COR-L47 (cell line): Measurements from ENCODE around the gene IFIH1.

Source experiments
- DNase-seq: peaks from one replicate; lab custom pipeline; 2025; lab: John Stamatoyannopoulos, UW

IFIH1 gene

DNA sequence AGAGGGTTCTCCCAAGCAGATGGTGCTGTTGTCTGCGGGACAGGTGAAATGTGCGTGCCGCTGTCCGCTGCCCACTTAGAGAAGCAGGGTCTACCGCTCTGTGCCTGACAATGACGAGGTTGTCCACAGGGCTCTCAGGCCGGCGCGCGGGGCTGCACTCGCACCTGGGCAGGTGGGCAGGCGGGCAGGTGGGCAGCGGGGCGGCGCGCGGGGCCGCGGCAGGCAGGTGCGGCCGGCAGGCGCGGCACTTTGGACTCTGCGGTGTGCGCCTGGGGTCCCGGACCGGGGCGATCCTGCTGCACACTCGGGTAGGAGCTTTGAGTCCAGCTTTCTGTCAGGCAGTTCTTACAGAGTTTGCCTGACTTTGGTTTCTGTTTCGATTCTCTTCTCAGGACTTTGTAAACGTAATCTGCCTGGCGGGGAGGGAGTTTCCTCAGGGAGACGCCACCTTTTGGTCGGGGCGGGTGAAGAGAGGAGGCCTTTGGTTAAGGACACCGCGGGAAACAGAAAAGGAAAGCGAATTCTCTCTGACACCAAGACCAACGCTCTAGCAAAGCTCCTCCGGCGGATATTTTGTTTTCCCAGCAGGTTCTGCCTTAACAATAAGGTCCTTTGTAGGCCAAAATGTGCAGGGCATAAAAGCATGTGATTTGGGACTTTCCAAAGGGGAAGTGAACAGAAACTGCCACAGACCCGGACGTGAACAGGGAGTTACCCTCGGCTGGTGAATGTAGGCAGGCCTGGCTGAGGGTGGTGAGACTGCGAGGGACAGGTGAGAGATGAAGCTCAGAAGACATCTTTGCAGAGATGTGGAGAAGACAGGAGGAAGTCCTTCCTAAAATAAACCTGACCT lies at the start of gene IFIH1:
Gene IFIH1, minus strand, starts transcription at position 357 of the 853 bp plus-strand sequence. CDS start 377 bp downstream, outside the sequence.
- peak; percentile 82 for DNase-seq

DNA sequence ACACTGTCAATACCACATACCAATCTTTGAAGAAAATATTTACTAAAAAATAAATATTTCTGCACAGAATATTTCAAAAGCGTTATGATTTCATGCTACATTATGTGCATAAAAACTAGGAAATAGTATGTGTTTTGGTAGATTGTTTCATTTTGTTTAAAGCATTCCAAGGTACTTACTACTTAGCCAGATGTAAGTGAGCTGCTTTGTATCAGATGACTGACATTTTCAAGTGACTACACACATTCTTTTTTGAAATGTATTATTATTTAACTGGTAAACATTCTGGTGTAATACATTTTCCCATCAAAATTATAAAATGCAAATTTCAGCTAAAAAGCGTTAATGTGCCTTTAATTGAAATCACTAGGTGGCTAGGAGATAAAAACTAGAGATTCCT lies 46.9 kb upstream of the IFIH1 start:
- DNase-seq: no peak

DNA sequence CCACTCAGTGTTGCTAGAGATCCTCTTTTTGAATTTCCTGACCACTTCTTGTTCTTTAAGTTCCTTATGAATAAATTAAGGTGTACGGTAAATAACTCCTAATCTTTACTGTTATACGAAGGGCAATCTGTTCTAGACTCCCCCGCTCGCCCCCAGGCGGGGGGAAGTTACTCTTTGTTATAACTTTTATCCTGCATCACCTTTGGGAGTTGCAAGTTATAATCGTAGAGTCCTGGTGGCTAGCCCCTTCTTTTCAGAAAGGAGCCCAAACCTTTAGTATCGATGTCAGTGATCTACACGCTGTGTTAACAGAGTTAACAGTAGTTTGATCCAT lies 26.1 kb upstream of the IFIH1 start:
- DNase-seq: no peak

DNA sequence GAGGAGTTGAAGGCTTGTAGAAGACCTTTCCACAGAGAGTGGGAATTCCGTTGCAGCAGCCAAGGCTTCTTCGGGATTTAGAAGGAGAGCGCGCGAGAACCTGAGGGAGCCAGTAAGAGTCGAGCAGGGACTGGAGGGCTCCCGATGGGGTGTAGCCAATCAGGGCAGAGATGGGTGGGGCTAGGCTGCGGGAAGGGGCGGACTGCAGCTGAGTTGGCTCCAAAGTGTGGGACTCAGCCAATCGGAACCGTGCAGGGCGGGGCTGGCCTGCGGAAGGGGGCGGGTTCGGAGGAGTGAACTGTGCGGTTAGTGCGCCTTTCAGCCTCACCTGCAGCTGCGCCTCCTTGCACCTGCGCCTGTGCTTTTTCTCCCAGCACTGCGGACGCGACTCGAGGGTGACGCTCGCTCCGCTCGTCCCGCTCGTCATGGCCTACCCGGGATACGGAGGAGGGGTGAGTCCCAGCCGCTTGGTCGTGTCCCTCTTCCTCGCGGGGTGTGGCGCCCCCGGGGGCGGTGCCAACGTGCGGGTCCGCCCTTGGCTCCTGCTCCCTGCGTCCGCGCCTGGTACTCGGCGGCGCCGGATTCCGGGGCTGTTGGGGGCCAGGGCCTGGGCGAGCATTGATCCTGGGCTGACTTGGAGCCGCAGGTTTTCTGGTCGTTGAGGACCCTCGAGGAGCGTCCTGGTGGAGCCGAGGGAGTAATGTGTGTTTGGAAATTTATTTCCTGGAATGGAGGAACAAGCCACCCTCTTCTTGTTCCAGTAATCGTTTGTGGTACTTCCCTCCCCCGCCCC lies 25.5 kb upstream of the IFIH1 start, which contains the start of gene GCA:
Gene GCA, plus strand, starts transcription at position 309 of the 793 bp plus-strand sequence. Its CDS starts 117 bp downstream, at position 426.
- peak; percentile 90 for DNase-seq

DNA sequence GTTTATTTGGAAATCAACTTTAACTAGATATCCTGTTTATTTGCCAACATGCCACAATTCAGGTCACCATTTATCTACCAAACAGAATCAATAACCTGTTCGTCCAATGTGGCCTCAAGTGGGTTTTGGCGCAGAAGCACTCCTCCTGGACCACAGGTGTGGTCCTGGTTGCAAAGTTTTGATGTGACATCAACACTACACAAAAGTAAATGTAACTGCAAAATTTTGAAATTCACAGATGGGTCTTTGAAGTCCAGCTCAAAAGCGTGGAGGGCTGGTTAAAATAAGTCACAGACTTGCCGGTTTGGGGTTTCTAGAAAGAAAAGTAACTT lies 25.0 kb upstream of the IFIH1 start:
- no peak for DNase-seq

DNA sequence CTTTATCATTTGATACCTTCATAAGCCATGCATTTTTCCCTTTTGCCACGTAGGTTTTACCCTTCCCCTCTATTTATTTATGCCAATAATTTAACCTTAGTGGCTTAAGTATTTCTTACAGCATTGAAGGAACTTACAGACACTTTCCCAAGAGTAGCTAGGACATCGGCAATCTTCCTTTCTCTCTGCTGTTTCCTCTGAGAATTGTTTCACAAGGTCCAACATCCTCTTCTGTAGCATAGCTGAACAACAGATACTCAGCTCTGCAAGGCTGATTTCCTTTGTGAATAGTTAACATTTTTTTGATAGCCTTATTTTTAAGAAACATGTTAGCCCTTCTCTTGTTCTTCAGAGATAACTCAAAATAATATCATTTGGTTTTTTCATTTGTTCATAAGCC lies 24.4 kb upstream of the IFIH1 start:
- DNase-seq: no peak

DNA sequence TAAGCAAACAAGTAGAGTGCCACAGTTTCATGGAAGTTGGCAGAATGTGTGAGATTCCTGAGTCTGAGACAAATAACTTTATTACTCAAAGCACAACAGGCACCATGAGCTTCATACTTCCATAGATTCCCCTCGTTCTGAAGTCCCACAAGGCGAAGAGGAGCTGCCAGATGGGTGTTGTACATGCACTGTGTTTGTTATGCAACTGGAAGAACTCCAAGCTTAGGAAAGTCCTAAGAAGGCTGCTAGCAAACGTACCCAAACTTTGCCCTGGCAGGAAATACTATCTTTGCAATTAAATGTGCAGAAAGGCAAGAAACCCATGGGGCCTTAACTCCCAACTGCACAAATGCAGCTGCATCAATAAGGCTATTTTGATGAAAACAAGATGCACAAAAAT lies 23.8 kb upstream of the IFIH1 start:
- no peak for DNase-seq

DNA sequence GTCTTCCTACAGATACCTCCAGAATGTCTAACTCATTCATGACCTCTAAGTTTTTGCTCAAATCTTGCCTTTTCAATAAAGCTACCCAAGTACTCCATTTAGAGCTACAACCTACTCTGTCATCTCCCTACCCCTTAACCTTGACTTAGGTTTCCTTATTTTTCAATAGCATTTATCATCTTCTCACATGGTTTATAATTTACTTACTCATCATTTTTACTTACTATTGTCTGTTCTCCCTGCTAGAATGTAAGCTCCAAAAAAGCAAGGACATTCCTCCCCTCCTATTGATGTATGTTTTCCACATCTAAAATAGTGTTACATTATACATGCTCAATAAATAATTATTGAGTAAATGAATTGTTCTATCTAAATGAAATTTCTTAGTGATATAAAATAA lies 22.3 kb upstream of the IFIH1 start:
- DNase-seq: no peak

DNA sequence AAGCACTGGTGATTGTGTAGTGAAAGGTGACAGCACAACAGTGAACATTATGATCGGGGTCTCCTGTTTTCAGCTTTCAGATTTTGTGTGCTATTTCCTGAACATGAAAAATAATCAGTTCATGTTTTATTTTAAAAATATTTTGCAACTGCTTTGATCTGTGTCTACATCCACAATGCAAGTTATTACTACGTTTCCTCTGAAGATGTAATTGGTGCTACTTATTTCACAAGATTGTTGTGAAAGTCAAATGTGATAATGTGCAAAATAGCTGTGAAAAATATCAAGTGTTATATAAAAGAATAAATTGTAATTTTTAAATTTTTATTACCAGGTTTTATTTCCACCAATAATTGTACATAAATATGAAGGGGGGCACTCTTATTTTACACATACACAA lies 19.4 kb upstream of the IFIH1 start:
- DNase-seq: no peak

DNA sequence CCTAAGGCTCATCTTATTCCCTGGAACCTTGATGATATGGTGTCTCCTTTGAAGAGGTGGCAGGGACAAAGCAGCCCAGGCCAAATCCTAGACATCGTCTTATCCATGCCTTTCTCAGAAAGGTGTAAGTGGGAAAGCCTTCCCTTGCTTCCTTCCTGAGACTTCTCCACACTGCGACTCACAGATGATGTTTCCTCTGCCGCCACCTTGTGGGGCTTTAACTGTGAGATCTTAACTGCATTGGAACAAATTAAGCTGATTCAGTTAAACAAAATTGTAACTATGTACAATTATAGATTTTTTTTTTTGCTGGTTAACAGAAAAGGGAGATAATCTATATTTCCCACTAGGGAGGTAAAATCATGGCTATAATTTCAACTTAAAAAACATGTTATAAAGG lies 15.5 kb upstream of the IFIH1 start:
- peak; percentile 36 for DNase-seq

DNA sequence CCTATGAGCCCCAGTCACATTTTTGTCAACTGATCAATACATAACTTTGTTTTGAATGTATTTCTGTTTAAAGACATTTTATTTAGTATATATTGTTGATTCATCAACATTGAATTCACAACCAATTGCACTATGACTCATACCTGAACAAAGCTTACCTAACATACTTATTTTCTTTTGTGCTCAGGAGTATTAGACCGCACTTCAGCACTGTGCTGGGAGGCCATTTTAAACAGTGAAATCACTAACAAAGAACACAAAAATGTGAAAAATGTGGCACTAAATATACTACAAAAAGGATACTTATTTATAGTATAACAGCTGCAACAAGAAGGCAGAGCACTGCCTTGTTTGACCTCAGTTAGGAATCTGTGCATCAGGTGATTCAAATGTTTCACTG lies 12.4 kb upstream of the IFIH1 start:
- DNase-seq: no peak

DNA sequence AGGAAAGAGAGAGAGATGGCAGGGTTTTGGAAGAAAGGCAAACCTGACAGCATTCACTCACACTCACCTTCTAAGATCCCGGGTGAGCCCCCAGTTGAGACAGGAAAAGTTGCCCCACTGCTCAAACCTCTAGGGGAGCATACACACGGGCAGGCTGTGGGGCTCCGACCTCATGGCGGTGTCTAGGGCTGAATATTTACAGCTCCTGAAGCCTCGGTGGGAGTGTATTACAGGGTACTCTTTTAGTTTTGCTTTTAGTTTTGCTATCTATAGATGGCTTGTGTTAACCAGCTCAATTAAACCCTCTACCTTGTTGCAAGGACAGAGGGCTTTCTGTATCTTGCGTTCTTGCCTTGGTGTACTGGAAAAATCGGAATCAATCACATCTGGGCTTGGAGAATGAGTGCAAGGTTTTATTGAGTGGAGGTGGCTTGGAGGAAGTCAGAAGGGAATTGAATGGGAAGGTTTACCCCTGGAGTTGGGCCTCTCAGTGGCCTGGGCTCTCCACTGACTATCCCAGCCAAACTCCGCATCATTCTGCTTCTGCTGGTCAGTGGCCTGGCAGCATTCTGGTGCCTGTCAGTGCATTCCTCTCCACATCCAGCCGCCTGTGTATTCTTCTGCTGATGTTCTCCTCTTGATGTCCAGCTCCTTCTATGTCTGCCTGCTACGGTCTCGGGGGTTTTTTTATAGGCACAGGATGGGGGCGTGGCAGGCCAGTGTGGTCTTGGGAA lies 10.1 kb upstream of the IFIH1 start:
- no peak for DNase-seq

DNA sequence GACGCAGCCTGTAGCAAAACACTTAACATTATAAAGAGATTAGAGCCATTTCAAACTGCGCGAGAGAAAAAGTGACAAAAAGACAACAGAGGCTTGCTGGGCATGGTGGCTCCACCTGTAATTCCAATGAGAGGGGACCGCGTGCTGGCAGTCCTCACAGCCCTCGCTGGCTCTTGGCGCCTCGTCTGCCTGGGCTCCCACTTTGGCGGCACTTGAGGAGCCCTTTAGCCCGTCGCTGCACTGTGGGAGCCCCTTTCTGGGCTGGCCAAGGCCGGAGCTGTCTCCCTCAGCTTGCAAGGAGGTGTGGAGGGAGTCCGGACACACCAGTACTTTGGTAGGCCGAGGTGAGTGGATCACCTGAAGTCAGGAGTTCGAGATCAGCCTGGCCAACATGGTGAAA lies 9.3 kb upstream of the IFIH1 start:
- DNase-seq: no peak

DNA sequence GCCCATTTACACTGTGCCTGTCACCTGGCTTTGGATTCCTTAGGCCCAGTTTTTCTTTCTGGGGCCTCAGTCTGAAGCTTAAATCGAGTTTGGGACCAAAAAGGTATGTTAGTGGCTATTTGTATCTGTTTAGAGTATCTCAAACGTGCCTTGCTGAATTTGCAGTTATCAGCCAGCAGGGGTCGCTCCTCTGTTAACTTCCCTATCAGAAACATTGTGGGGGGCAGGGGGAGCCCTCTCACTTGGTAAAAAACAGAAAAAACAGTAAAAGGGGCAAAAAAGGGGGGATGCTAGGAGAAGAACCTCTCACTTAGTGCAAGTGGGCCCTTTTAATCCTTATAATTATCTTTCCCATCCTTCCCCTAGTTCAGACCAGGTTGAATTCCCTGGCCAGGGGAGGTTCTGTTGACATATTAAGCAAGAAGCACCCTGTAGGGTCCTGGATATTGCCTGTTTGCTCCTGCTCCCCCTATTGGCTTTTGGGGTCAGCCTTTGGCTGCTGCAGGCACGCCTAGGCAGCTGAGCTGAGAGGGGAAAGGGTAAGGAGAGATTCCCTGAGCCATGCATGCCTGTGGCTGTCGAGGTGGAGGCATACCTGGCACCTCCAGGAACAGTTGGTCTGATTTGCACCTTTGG lies 8.8 kb upstream of the IFIH1 start:
- no peak for DNase-seq

DNA sequence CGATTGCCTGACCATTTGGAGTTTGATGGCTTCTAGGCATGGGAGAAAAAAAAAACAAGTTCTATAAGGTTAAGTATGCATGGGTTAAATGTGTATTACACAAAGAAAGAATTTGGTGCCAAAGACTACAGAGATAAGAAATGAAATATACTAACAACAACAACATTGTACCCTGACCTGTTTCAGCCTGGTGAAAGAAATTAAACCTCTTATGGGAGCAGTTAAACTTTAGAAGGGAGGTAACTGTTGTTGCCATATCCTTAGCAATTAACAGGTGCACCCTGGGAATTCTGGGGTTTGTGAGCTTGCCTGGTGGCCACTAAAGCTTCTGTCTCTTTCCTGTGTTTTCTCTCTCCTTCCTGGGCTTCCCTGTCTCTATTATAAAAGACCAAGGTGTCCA lies 6.5 kb upstream of the IFIH1 start:
- no peak for DNase-seq

DNA sequence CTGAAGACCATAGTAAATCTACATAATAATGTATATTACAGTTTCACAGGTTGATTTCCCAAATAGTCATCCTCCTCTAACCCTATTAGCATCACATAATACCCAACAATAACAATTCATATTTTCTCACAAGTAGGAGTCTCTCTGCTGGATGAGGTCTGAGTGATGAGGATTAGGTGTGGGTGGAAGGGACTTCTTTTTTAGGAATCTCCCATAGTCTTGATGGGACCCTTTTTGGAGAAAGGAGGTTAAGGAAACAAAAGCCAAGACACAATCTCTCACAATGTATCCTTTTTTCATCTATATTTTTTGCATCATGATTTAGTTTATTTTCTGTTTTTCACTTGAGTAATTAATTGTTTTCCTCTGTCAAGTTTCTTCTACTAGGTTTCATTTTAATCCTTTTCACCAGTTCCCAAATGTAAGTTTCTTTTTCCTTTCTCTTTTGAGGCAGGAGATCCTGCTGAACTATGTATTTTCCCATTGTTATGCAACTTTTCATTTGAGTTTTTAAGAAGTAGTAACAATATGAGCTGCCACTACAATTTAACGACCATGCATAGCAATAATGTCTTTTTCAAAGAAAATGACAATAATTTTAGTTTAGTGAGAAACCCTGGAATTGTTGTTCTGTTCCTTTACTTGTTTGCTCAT lies 2.5 kb upstream of the IFIH1 start:
- DNase-seq: no peak

DNA sequence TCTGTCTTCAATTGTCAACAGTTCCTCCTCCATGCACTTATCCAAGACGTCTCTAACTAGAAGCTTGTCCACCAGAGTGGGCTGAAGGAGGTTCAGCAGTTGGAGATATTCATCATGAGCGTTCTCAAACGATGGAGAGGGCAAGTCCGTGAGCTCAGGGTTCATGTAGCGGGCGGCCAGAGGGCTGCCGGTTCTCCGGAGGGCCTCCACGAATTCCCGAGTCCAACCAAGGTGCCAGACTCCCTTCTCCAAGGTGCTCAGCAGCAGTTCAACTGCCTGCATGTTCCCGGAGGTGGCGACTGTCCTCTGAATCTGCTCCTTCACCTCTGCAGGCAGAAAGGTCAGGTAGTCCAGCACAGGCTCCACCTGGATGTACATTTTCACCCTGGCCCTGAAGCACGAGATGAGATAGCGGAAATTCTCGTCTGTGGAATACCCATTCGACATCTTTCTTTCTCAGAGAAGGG lies 590 bp downstream of the IFIH1 start:
- DNase-seq: peak; percentile 42

DNA sequence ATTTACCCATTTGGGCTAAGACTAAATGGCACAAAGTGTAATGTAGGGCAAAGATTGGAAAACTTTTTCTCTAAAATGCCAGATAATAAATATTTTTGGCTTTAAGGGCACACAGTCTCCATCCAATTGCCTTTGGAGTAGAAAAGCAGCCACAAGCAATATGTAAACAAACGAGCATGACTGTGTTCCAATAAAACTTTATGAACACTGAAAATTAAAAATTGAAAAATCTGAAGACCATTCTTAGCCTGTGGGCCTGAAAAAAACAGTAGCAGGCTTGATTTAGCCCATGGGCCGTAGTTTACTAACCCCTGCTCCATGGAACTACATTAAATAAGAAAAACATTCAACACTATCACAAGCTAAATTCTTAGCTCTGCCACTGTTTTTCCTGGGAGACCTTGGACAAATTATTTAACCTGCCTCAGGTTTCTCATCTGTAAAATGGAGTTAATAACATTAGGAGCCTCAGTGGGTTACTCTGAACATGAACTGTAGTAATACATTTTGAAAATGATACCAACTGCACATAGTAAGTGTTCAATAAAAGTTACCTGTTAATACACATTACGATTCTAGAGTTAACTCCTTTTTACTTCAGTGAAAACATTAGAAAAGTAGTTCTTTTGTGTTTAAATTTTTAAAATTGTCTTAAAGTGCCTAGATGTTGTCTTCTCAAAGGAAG lies 1.3 kb downstream of the IFIH1 start:
- no peak for DNase-seq

DNA sequence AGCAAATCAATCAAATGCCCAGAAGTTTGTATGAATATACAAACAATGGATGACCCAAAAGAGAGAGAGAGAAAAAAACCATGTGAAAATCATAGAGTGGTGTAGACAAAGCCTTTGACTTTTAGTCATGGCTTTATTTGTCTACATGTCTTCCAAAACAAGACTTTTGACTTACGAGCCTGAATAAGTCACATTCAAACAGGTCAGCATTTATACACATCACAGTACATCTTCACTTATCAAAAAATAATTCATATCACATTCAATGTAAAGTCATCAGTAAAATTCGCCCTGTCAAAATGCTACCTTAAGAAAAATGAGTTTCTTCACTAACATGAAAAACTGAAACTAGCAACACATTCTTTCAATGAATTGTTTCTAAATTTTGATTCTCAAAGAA lies 1.9 kb downstream of the IFIH1 start:
- DNase-seq: no peak

DNA sequence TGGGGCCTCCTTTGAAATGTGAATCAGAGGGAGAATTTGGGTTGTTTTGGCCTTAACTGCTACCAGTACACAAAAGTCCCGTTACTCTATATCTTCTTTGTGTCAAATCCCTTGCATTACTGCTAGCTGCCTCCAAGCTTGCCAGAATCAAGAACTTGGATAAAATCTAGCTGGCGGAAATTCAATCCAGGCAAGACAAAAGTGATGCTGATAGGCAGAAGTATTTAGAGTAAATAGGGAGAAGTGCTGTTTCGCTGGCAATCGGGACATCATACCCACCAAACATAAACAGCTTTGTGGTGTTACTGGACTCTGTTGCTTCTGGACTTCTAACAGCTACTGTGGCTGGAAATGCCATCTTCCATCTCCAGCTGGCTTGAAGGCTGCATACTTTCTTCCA lies 2.5 kb downstream of the IFIH1 start:
- DNase-seq: no peak

DNA sequence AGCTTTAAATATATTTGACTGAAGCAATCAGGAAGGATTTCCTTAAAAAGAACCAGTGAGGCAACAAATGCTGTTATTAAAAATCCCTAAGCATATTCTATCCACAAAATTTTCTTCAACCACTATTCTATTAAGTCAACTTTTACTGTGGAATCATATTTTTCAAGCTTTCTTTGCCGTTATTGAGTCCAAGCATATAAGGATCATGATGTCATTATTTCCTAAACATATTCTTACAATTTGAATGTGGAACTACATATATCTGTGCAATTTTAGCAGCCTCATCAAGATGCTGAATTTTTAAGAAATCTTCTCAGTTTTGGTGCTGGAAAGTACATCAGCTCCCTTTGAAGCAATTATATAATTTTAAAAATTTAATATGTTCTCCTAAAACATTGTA lies 5.6 kb downstream of the IFIH1 start:
- DNase-seq: no peak
